Measurements from ENCODE around the gene CABLES1. TPM values are rescaled to one million over a fixed set of nuclear protein-coding genes. Genes with fewer than 3 reads are reported as not detected.
"Not testable (repeated sequence)": the region's sequence is repeated elsewhere in the genome, so short reads cannot be mapped to it uniquely, and the experiment has no call there.

The CABLES1 gene
- total RNA-seq, 1 experiment from 2014 or later = 6.2 TPM

- no peak for DNase-seq (ENCODE audit: low read depth)
These were observed 131.6 kb downstream of the CABLES1 start for GRCh38 chr18:23266717-23267446.

DNA sequence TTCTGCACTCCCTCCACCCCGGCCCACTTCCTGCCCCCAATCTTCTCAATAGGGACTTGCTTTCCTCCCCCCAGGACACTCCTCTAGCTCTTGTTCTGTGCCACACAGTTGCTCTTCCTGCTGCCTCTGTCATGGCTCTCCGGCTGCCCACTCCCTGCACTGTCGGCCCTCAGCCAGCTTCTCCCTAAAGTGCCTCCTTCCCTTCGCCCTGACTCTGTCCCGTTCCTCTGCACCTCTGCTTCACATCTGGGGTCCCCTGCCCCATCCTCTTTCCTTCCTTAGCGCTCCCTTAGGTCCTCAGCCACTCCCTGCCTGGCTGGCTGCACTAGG lies 132.1 kb downstream of the CABLES1 start:
- no peak for DNase-seq (ENCODE audit: low read depth)

DNA sequence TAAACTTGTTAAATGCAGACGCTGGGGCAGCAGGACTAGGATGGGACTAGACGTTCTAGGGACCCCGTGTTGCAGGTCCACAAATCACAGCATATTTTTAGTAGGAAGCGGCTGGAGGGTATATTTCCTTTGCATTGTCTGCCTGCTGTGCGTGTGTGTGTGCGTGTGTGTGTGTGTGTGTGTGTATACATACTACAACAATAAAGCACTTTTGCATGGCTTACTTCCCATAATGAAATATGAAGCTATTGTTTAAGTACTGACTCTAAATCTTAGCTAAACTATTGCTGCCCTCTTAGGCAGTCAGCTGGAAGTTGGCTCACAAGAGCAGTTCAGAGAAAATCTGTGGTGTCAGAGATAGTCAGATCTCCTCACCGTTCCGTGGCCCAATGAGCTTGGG lies 133.4 kb downstream of the CABLES1 start:
- DNase-seq (ENCODE audit: low read depth) = no peak

- DNase-seq (ENCODE audit: low read depth) = not testable (repeated sequence)
These were observed 133.8 kb downstream of the CABLES1 start for GRCh38 chr18:23269068-23269467.

DNA sequence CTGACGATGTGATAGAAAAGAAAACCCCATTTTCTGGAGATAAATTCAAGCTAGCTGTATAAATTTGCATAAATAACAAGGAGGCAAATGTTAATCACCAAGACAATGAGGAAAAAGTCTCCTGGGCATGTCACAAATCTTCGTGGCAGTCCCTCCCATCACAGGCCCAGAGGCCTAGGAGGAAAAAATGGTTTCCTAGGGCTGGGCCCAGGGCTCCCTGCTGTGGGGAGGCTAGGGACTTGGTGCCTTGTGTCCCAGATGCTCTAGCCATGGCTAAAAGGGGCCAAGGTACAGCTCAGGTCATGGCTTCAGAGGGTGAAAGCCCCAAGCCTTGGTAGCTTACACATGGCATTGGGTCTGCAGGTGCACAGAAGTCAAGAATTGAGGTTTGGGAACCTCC lies 134.6 kb downstream of the CABLES1 start:
- DNase-seq (ENCODE audit: low read depth) = no peak

- no peak for DNase-seq (ENCODE audit: low read depth)
These were observed 135.8 kb downstream of the CABLES1 start for GRCh38 chr18:23270986-23271680.

DNA sequence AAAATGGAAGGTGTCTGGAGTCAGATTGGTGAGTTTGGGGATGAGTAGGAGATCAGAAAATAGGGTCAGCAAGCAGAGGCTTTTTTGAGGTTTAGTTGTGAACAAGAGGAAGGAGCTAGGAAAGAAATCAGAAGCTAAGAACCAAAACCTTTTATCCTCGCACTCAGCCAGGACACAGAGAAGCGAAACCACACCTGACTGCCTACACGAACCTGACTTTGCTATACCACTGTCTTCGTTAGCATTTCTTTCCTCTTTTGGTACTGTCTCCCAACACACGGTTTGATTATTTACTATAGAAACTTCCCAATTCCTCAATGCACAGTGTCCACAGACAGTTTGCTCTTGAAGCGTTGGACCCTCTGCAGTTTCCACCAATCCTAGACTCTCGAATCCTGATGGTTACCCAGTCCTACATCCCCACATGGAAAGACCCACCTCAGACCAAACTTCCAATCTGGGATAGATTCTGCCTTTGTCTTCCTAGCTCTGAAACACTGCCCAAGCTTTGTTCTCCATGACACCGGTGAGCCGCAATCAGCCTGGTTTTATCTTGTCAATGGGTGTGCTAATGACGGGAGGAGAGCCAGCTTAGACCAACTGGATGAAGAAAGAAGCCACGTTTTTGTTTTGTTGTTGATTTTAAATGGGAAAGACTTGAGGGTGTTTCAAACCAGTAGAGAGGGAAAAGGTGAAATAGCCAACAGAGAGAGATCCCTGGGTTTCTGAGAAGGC lies 137.4 kb downstream of the CABLES1 start:
- DNase-seq (ENCODE audit: low read depth) = no peak

DNA sequence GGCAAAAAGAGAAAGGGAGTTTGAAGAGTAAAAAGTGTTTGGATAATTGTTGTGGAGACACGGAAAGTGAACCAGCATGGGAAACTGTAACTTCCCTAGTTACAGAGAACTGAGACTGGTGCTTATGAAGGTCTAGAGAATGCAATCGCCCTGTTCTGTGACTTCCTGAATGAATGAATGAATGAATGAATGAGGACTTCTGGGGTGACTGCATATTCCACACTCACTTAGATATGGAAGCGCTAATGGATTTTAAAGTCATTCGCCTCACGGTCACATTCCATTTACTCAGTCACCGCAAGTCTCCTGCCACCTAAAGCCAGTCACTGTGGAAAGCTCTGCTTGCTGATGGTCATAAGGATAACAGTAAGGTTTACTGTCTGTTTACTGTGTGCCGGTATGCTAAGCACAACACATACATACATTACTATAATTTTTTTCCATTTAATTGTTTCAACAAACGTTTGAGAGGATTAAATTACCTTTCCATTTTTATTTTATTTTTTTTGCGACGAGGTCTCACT lies 138.2 kb downstream of the CABLES1 start:
- no peak for DNase-seq (ENCODE audit: low read depth)

DNA sequence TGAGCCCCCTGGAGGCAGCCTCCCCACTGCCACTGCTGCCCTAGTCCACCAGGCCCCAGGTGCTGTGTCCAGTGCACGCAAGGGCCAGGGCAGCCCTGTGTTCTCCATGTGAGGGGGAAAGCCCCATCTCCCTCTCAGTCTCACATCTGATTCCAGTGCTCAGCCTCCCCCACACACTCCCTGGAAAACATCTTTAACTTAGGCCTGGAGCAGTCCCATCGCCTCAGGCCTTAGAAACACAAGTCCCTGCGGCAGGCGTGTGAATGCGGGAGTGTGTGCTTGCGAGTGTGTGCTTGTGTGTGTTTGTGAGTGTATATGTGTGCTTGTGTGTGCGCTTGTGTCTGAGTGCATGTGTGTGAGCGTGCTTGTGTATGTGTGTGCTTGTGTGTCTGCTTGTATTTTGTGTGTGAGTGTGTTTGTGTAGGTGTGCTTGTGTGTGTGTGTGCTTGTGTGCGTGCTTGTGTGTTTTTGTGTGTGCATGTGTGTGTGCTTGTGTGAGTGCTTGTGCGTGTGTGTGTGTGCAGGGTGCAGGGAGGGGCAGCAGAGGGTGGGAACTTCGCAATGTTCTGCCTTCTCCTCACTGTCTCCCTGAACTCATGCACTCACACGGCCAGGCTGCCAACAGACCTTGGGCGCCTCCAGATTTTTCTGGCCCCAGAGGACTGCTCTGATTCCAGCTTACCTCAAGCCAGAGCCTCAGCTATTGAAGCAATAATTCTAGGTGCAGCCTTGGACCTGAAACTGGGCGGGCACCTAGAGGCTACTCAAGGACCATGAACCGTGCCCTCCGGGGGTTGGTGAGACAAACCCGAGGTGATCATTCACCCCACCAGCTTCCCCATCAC lies 139.6 kb downstream of the CABLES1 start:
- no peak for DNase-seq (ENCODE audit: low read depth)

DNA sequence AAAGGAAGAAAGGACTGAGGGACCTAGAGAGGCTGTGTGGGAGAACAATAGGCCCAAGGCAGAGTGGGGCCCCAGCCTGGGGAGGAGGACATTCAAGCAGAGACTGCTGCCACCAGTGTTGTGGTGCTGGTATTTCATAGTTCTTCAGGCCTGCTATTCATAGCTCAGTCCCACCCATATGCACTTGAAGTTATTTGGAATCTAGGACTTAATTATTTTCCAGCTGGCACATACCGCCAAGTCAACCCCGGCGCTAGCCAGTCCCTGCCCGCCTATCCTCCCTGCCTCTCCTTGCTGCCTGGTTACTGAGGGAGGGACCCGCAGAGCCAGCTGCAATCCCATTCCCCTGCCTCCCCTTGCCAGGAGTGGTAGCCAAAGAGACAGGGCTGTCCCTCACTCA lies 141.2 kb downstream of the CABLES1 start:
- DNase-seq (ENCODE audit: low read depth) = no peak

GRCh38 chr18:23277399-23277798 lies 142.1 kb downstream of the CABLES1 start:
- no peak for DNase-seq (ENCODE audit: low read depth)

- no peak for DNase-seq (ENCODE audit: low read depth)
These were observed 144.6 kb downstream of the CABLES1 start for GRCh38 chr18:23279931-23280330.

DNA sequence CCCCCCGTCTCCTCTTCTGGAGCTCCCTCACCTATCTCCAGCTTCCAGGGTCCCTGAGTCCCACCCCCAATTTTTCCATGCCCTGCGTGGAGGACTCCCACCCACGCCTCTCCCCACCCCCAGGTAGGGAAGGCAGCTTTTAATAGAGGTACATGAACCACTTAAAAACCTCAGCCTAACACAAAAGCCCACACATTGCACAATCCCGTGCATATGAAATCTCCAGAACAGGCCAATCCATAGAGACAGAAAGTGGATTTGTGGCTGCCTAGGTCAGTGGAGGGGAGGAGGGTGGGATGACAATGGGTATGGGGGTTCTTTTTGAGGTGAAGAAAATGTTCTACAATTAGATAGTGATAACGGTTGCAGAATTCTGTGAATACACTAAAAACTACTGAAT lies 145.6 kb downstream of the CABLES1 start:
- no peak for DNase-seq (ENCODE audit: low read depth)

- DNase-seq (ENCODE audit: low read depth) = peak; percentile 69
These were observed 146.5 kb downstream of the CABLES1 start for GRCh38 chr18:23281626-23282436.

DNA sequence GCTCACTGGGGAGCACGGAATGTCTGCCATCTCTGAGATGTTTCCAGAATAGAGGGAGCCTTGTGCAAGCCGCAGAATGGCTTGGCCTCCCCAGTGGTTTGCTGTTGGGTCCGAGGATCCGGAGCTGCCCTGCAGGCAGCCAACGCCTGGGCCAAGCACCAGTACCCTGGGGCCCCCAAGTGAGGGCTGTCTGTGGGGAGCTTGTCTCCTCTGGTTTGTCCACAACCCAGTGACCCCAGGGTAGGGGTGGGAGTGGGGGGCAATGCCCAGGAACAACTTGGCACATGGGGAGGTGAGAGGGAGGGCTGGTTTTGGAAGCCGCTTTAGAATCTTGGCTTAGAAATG lies 147.1 kb downstream of the CABLES1 start:
- no peak for DNase-seq (ENCODE audit: low read depth)

- peak; percentile 85 for DNase-seq (ENCODE audit: low read depth)
These were observed 148.7 kb downstream of the CABLES1 start for GRCh38 chr18:23283916-23284430.

GRCh38 chr18:23284629-23285028 lies 149.3 kb downstream of the CABLES1 start:
- DNase-seq (ENCODE audit: low read depth) = peak; percentile 30

DNA sequence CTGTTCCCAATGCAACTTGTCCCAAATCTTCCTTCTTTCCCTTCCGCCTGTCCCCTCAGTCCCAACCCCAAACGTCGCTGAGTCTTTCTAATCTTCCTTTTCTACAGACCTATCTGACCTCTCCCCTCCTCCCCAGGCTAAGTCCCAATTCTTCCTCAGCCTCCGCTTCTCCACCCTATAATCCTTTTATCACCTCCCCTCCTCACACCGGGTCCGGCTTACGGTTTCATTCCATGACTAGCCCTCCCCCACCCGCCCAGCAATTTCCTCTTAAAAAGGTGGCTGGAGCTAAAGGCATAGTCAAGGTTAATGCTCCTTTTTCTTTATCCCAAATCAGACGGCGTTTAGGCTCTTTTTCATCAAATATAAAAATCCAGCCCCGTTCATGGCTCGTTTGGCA lies 150.3 kb downstream of the CABLES1 start:
- not testable (repeated sequence) for DNase-seq (ENCODE audit: low read depth)

- no peak for DNase-seq (ENCODE audit: low read depth)
These were observed 156.3 kb downstream of the CABLES1 start for GRCh38 chr18:23291456-23292205.

DNA sequence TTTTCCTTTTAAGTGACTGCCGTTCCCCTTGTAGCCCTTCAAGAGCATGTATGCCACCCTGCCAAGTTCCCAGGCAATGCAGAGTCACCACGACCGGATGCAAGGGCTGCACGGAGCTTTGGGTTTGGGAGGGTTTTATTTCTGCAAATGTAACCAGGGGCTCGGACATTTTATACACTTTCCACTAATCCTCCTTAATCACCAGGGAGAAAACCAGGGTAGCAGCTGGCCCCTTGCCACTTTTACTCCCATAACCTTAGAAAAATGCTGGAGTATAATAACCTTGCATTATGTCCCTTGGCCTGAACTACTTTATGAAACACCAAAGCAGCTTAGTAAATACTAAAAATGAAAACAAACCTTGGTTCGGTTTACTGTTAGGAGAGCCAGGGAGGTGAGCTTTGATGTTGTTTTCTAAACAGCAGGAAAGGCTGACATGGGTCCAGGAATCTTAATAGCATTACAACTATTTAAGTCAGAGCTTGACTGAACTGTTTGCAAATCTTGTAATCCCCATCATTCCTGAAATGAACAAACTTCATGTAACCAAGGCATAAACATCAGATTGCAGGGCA lies 165.0 kb downstream of the CABLES1 start:
- no peak for DNase-seq (ENCODE audit: low read depth)

All from Daoy (cell line).